Smooth muscle cell (in vitro differentiated cells): ENCODE data around the gene CPED1. TPM values are rescaled to one million over a fixed set of nuclear protein-coding genes. Genes with fewer than 3 reads are reported as not detected.

Experiments used
- DNase-seq: peaks from one replicate; lab custom pipeline; 2025; ENCODE audit not compliant: unreplicated experiment; lab: John Stamatoyannopoulos, UW
- H2AFZ ChIP-seq: fragments of 200-600 bp; sonication (generic); 2 replicates; pipeline ENCODE4 v1.6.0; 2016; ENCODE audit warnings: antibody characterized with exemption, low read depth, mild to moderate bottlenecking
- H3F3A ChIP-seq: fragments of 200-600 bp; sonication (generic); 2 replicates; pipeline ENCODE4 v1.6.0; 2017; ENCODE audit warnings: antibody characterized with exemption, low read depth
- H3K27ac ChIP-seq: fragments of 200-600 bp; sonication (generic); 2 replicates; pipeline ENCODE4 v1.5.1; 2016; ENCODE audit warnings: low read depth, mild to moderate bottlenecking
- H3K27me3 ChIP-seq: fragments of 200-600 bp; sonication (generic); 2 replicates; pipeline ENCODE4 v1.6.1; 2016; ENCODE audit warnings: low read depth, mild to moderate bottlenecking
- H3K36me3 ChIP-seq: fragments of 200-600 bp; sonication (generic); 2 replicates; pipeline ENCODE4 v1.5.1; 2016; ENCODE audit warnings: low read depth
- H3K4me1 ChIP-seq: fragments of 200-600 bp; sonication (generic); 2 replicates; pipeline ENCODE4 v1.5.1; 2016; ENCODE audit warnings: low read depth
- H3K4me2 ChIP-seq: fragments of 200-600 bp; sonication (generic); 2 replicates; pipeline ENCODE4 v1.6.0; 2016; ENCODE audit warnings: mild to moderate bottlenecking
- H3K4me3 ChIP-seq: fragments of 200-600 bp; sonication (generic); 2 replicates; pipeline ENCODE4 v1.5.1; 2016; ENCODE audit warnings: mild to moderate bottlenecking
- H3K79me2 ChIP-seq: fragments of 200-600 bp; sonication (generic); 2 replicates; pipeline ENCODE4 v1.6.0; 2016; ENCODE audit warnings: low read depth, mild to moderate bottlenecking
- H3K9ac ChIP-seq: fragments of 200-600 bp; sonication (generic); 2 replicates; pipeline ENCODE4 v1.6.0; 2016; ENCODE audit warnings: low read depth
- H3K9me3 ChIP-seq: fragments of 200-600 bp; sonication (generic); replicated peaks from 2 replicates; pipeline ENCODE4 v1.5.1; 2016; ENCODE audit warnings: low read depth
- H4K20me1 ChIP-seq: fragments of 200-600 bp; sonication (generic); 2 replicates; pipeline ENCODE4 v1.6.0; 2016; ENCODE audit warnings: low read depth
- WGBS: methylation state at CpG from one replicate; pipeline ENCODE4 v1.1.7; 2016; ENCODE audit warnings: low lambda C conversion rate; 5-methylcytosine and 5-hydroxymethylcytosine counted together
- polyA plus RNA-seq: library from polyadenylated mRNA; unstranded; fragments of >200 nt; fragmentation: Nextera tagmentation; extraction: Ambion mirVana; gene quantifications from 2 replicates; pipeline ENCODE4 v1.2.1, GENCODE V29; 2016
- total RNA-seq: library from RNA; depleted of rRNA; stranded (reverse); fragments of >200 nt; gene quantifications from 2 replicates; pipeline ENCODE4 v1.2.3, GENCODE V29; 2014
- TF ChIP-seq, protein P1 (sequence below): fragments of 200-600 bp; sonication (generic); IDR thresholded peaks from 2 replicates; pipeline ENCODE4 v1.5.1; 2017; ENCODE audit warnings: borderline replicate concordance, mild to moderate bottlenecking, antibody characterized with exemption; ENCODE audit not compliant: insufficient read depth, poor library complexity, severe bottlenecking

CPED1 gene
- total and polyA plus RNA-seq, 2 experiments from 2014 or later, result 9.5 to 12.9 TPM

DNA sequence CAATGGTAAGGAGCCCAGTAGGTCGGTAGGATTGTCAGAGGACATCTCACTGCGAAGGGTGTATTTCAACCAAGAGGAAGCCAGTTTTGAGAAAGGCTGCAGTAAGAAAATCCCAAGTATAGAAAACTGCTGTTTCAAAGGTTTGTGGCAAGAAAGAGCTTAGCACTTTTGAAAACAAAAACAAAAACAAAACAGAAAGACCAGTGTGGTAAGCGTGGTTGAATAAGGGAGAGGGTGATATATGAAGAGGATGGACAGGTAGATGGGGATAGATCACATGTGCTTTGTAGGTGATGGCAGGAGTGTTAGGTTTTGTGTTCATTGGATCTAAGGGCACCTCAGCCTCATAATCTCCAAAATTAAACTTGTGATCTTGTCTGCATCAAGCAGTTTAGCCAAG is 198.7 kb downstream of the CPED1 start:
- no peaks in the 10 kb centered on the region for H4K20me1 ChIP-seq
- no peaks in the 10 kb centered on the region for H3F3A ChIP-seq
- TF ChIP-seq, protein P1, sequence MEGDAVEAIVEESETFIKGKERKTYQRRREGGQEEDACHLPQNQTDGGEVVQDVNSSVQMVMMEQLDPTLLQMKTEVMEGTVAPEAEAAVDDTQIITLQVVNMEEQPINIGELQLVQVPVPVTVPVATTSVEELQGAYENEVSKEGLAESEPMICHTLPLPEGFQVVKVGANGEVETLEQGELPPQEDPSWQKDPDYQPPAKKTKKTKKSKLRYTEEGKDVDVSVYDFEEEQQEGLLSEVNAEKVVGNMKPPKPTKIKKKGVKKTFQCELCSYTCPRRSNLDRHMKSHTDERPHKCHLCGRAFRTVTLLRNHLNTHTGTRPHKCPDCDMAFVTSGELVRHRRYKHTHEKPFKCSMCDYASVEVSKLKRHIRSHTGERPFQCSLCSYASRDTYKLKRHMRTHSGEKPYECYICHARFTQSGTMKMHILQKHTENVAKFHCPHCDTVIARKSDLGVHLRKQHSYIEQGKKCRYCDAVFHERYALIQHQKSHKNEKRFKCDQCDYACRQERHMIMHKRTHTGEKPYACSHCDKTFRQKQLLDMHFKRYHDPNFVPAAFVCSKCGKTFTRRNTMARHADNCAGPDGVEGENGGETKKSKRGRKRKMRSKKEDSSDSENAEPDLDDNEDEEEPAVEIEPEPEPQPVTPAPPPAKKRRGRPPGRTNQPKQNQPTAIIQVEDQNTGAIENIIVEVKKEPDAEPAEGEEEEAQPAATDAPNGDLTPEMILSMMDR, result no peak
- H3K4me3 ChIP-seq, result no peak overlapping the region
- 95% methylated on average over 3 of the region's 3 CpGs for WGBS
- no peaks in the 10 kb centered on the region for H3K27me3 ChIP-seq
- no peak for DNase-seq
- no peaks in the 10 kb centered on the region for H3K4me1 ChIP-seq
- H3K9me3 ChIP-seq, result no peaks in the 10 kb centered on the region
- H3K4me2 ChIP-seq, result no peak overlapping the region
- H3K27ac ChIP-seq, result no peak overlapping the region
- H2AFZ ChIP-seq, result no peak overlapping the region
- H3K79me2 ChIP-seq, result no peaks in the 10 kb centered on the region
- no peaks in the 10 kb centered on the region for H3K36me3 ChIP-seq
- H3K9ac ChIP-seq, result no peak overlapping the region

DNA sequence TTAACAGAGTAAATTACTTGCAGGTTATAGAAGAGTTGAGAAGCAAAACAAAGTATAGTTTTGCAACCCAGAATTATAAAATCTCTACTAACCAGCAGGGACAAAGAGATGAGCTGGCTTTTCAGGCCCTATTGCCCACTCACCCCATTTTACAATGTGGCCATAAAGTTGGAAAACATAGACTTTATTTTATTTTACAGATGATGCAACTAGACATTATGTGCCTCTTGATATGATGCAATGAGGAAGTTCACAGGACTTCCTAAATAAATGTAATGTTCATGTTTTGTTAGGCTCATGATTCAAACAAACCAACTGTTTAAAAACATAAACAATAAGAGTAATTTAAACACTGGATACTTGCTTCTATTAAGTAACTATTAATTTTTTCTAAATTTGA is 199.2 kb downstream of the CPED1 start:
- TF ChIP-seq, protein P1, result no peak
- H3K9ac ChIP-seq, result no peak overlapping the region
- no peak for DNase-seq
- H3K27me3 ChIP-seq, result no peaks in the 10 kb centered on the region
- H3K4me2 ChIP-seq, result no peak overlapping the region
- no peaks in the 10 kb centered on the region for H3K9me3 ChIP-seq
- no peaks in the 10 kb centered on the region for H3K79me2 ChIP-seq
- H2AFZ ChIP-seq, result no peak overlapping the region
- no peaks in the 10 kb centered on the region for H3K36me3 ChIP-seq
- H4K20me1 ChIP-seq, result no peaks in the 10 kb centered on the region
- H3K4me3 ChIP-seq, result no peak overlapping the region
- no peaks in the 10 kb centered on the region for H3K4me1 ChIP-seq
- H3F3A ChIP-seq, result no peaks in the 10 kb centered on the region
- no peak overlapping the region for H3K27ac ChIP-seq

DNA sequence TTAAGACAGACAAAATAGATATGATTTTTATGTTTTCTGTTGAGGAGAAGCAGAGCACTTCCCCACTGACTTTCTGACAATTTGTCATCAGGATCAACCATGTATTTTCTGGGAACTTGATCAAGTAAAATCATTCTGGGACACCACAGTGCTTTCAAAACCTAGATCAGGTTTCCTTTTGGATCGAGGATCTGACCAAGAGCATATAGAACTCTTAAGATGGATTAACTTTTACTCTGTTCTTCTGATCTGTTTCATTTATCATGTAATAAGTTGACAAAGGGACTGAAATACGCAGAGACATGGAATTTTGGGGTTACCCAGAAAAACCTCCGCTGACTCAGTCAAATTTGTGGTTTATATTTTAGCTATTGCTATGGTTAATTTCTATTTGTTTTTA is 204.3 kb downstream of the CPED1 start:
- TF ChIP-seq, protein P1, result no peak
- H3K4me2 ChIP-seq, result no peak overlapping the region
- H3K4me1 ChIP-seq, result no peaks in the 10 kb centered on the region
- H4K20me1 ChIP-seq, result no peaks in the 10 kb centered on the region
- no peaks in the 10 kb centered on the region for H3K79me2 ChIP-seq
- H3K9ac ChIP-seq, result no peak overlapping the region
- DNase-seq, result no peak
- 94% methylated on average over 3 of the region's 3 CpGs for WGBS
- H3K27me3 ChIP-seq, result no peaks in the 10 kb centered on the region
- H3K4me3 ChIP-seq, result no peak overlapping the region
- H3K36me3 ChIP-seq, result no peaks in the 10 kb centered on the region
- H3F3A ChIP-seq, result no peaks in the 10 kb centered on the region
- no peaks in the 10 kb centered on the region for H3K9me3 ChIP-seq
- no peak overlapping the region for H3K27ac ChIP-seq
- H2AFZ ChIP-seq, result no peak overlapping the region

DNA sequence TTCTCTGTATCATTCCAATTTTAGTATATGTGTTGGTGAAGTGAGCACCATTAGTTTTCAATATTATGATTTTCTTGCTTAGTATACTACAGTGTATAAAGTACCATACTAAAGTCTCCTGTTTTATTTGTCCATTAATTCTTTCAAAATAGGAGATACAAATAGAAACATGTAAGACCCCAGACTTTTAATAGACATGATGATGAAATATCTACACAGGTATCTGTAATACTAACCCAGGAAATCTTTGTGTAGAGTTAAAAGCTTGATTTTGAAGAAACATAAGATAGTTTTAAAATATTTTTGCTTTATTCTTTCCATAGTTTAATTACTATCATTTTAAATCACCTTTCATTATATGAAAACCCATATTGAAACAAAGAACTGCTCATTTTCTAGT is 206.5 kb downstream of the CPED1 start:
- H3F3A ChIP-seq, result no peaks in the 10 kb centered on the region
- H3K27ac ChIP-seq, result no peak overlapping the region
- no peaks in the 10 kb centered on the region for H3K36me3 ChIP-seq
- no peak overlapping the region for H3K4me3 ChIP-seq
- H3K4me1 ChIP-seq, result no peaks in the 10 kb centered on the region
- H3K27me3 ChIP-seq, result no peaks in the 10 kb centered on the region
- no peak overlapping the region for H2AFZ ChIP-seq
- no peaks in the 10 kb centered on the region for H4K20me1 ChIP-seq
- no peak overlapping the region for H3K9ac ChIP-seq
- no peak overlapping the region for H3K4me2 ChIP-seq
- no peak for DNase-seq
- TF ChIP-seq, protein P1, result no peak
- H3K9me3 ChIP-seq, result no peaks in the 10 kb centered on the region
- H3K79me2 ChIP-seq, result no peaks in the 10 kb centered on the region
